Mucosa of gallbladder (tissue), 1 donor: Measurements from ENCODE around the gene PCSK9. TPM values are rescaled to one million over a fixed set of nuclear protein-coding genes. Genes with fewer than 3 reads are reported as not detected.

Experiments
- DNase-seq: peaks from one replicate; pipeline ENCODE4 v3.0.0-alpha.2; 2020; ENCODE audit warnings: low spot score
- total RNA-seq: library from RNA; stranded (reverse); gene quantifications from one replicate; pipeline ENCODE4 v1.2.1, GENCODE V29; 2021
- donor health status: DM: no; HTN: no; CAD: no.

Gene PCSK9
- total RNA-seq, 1 donor from 2014 or later = 10.2 TPM

DNA sequence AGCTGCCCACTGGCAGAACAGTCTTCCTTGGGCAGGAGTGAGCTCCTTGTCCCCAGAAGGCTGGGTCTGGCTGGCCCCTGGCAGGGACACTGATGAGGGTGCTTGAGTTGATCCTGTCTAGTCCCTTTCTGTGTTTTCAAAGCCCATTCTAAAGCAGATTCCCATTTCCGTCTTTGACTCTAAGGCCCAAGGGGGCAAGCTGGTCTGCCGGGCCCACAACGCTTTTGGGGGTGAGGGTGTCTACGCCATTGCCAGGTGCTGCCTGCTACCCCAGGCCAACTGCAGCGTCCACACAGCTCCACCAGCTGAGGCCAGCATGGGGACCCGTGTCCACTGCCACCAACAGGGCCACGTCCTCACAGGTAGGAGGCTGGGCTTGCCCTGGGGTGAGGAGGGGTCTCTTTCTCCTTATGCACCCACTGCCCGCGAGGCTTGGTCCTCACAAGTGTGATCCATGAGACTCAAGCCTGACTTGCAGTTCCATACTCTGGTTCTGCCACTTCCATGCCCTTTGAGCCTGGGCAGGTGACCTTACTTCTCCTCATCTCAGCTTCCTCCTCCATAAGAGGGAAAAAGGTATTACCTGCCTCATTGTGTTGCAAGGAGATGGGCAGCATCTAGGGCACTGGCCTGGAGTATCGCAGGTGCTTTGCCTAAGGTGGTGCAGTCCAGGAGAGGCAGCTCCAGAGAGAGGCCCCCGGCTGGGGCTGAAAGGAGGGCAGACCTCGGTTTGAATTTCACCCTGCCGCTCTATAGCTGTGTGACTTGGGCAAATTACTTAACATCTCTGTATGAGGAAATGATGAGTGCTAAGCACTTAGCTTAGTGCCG lies 20.2 kb downstream of the PCSK9 start:
- no peak for DNase-seq

DNA sequence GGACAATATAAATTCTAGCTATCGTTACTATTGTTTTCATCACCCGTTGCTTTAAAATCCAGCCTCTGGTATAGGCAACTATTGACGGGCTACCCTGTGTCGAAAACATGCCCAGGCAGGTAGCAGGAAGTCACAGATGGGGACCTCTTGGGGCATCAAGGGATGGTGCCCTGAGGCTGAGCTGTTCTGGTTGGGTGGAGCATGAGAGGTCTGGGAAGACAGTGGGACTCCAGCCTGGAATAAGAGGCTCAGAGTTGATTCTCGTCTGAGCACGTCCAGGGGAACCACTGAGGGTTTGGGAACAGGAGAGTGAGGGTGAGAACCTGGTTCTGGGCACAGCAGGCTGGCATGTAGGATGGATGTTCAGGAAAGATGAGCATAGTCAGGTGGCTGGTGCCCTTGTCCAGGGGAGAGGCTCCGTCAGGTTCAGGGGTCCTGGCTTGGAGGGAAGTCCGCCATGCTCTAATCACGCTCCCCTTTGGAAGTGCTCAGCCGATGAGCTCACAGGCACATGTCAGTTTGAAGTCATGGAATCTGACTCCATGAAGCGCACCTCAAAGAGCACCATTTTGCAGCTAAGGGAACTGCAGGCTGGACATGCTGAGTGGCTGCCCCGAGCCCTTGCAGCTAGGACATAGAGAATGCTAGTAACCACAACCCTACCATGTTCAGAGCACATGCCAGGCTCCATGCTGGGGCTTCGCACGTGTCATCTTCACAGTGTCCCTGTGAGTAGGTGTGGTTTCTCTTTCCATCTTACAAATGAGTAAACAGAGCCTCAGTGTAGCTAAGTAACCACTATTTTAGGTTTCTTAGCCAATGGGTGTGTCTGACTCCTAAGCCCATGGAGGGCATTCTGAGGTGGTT lies 21.0 kb downstream of the PCSK9 start:
- no peak for DNase-seq

DNA sequence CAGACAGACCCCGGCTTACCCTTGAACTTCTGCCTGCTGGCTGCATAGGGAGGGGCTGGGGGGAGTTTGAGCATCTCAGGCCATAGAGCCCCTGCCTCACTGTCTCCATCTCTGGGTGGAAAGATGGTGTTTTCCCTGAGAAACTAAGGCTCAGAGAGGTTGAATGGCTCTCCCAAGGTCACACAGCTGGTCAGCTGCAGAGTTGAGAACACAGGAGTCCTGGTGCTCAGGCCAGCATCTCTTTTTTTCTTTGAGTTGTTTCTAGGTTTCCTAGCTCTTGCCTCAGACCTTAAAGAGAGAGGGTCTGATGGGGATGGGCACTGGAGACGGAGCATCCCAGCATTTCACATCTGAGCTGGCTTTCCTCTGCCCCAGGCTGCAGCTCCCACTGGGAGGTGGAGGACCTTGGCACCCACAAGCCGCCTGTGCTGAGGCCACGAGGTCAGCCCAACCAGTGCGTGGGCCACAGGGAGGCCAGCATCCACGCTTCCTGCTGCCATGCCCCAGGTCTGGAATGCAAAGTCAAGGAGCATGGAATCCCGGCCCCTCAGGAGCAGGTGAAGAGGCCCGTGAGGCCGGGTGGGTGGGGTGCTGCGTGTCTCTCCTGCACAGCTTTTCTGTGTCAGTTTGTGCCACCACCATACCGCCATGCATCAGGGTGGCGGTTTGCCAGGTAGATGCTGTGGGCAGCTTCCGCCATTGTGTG lies 21.8 kb downstream of the PCSK9 start:
- DNase-seq = no peak

DNA sequence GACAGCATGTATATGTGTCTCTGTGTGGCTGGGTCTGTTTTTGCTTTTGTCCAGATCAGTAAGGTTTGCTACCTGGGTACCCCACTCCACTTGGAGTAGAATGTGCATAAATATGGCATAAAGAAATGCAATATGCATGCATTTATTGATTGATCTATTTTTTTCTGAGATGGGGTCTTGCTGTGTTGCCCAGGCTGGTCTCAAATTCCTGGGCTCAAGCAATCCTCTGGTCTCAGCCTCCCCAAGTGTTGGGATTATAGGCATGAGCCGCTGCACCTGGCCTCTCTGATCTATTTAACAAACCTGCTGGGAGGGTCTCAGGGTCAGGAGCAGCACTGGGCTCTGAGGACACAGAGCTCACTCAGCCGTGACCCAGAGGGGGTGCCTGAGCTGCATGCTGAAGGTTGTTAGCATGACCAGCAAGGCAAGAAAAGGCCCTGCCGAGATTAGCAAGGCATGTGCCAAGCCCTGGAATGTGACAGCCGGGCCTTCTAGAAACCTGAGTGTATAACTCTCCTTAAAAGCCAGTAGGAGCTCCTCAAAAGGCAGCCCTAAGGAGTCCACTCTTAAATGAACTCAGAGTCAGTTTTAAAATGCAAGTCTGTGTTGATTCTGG lies 22.5 kb downstream of the PCSK9 start:
- DNase-seq = no peak

DNA sequence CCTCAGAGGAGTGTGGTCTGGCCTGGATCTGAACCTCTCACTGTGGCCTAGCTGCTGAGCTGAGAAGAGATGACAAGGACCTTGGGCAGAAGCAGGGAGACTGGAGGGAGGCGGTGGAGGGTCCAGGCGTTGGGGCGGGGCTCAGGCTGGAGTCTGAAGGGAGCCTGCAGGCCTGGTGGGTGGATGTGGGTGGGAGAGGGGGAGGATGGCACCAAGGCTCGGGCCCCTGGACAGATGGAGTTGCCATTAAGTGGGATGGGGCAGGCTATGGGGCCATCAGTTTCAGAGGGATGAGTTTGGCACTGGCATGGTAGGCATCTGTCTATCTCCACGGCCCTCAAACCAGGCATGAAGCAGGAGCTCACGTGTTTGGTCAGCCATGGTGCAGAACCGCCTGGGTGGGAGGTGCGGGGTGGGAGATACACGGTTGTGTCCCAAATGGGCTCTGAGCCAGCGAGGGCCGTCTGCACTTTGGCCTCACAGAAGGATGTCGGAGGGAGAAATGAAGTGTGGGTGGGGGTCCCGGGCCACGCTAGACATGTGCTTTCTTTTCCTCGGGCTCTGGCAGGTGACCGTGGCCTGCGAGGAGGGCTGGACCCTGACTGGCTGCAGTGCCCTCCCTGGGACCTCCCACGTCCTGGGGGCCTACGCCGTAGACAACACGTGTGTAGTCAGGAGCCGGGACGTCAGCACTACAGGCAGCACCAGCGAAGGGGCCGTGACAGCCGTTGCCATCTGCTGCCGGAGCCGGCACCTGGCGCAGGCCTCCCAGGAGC lies 23.6 kb downstream of the PCSK9 start:
- DNase-seq = no peak

DNA sequence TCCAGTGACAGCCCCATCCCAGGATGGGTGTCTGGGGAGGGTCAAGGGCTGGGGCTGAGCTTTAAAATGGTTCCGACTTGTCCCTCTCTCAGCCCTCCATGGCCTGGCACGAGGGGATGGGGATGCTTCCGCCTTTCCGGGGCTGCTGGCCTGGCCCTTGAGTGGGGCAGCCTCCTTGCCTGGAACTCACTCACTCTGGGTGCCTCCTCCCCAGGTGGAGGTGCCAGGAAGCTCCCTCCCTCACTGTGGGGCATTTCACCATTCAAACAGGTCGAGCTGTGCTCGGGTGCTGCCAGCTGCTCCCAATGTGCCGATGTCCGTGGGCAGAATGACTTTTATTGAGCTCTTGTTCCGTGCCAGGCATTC lies 24.2 kb downstream of the PCSK9 start:
- no peak for DNase-seq

DNA sequence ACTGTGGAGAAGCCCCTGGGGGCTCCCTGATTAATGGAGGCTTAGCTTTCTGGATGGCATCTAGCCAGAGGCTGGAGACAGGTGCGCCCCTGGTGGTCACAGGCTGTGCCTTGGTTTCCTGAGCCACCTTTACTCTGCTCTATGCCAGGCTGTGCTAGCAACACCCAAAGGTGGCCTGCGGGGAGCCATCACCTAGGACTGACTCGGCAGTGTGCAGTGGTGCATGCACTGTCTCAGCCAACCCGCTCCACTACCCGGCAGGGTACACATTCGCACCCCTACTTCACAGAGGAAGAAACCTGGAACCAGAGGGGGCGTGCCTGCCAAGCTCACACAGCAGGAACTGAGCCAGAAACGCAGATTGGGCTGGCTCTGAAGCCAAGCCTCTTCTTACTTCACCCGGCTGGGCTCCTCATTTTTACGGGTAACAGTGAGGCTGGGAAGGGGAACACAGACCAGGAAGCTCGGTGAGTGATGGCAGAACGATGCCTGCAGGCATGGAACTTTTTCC lies 24.8 kb downstream of the PCSK9 start:
- DNase-seq = no peak

DNA sequence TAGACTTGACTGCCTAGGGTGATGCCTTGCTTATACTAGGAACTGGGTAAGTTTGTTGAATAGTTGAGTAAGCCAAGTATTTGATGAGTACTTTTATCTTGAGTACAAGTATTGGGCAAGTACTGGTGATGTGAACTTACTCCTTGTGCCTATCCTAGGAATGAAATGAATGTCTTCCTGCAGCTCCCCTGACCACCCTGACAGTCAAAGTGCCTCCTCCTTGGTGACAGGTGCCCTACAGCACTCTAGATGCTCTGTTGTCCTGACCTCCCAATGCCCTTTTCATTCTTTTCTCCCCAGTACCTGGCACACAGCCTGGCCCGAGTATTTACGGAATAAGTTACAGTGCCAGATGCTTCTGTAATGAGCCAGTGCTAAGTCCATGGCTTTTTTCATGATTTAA lies 25.5 kb downstream of the PCSK9 start:
- DNase-seq = peak; percentile 50

DNA sequence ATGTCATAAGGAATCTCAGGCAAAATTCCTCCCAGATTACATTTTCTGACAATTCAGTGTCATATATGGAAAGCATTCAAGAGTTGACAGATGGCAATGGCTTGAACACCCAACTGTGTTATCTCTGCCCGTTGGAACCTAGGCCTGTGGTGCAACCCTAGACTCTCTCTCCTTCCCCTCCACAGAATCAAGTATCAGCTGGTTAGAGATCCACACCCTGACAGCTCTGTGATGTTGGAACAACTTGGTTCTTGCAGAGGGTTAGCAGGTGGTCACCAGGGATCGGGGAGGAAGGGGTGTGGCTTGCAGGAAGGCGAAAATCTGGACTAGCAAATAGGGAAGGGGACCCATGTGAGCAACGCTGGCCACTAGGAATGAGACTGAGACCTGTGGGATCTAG lies 26.3 kb downstream of the PCSK9 start:
- DNase-seq = no peak

DNA sequence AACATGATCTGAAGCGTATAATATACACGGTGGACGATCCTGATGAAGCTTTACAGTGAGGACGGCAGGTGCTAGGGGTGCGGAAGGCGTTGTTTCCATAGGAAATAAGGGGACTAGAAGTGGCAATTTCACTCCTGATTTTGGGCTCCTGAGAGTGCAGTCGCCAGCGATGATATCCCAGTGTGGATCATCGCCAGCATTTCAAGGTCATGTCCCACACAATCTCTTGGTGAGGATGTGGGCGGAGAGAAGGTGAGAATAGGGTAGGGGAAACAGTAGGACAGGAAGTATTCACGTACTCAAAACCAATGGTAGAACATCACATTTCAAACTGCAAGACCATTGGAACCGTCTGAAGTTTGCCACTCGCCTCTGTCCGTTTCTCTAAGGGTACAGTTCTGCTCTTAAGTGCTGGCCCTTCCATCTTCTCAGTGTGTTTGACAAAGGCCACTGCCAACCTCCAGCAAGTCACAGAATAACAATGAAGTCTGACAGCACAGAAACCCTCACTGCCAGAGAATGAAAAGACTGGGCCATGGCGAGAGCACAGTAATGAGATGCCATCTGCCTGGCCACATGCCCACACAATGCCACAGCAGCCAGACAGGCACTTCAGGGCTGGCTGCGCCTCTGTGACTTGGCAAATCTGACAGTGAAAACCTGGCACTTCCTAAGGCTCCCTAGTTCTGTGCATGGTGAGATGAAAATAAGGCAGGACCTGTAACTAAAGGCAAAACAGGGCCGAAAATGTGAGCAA lies 27.9 kb downstream of the PCSK9 start:
- DNase-seq = no peak

DNA sequence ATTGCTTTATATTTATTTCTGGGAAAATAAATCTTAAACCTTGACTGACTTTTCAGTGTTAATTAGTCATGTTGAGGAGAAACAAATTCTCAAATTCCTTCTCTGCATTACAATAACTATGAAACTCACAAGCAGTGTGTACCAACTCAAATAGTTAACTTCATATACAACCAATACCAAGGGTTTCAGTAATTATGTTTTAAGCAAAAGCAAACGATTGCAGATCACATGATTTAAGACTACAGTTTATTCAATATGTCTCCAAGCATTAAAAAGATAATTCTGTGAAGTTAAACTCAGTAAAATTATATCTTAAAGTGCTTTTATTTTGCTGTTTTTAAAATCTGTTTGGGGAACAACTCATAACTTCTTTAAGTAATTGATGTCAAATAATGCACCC lies 28.6 kb downstream of the PCSK9 start:
- DNase-seq = no peak

DNA sequence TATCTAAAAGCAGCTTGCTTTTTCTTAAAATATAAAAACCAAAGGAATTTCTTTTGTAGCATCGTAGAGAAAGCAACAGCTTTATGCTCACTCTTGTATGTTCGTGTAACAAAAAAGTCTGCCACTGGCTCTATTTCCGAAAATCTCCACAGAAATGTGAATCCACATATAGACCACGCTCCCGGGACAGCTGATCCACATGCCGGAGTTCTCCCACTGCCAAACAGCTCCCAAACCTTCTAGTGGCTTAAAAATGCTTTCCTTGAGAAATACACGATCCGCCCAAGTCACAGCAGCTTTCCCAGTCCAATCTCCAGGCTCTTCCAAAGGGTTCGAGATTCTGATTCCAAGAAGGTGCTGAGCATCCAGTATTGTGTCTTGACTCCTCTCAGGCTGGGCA lies 29.3 kb downstream of the PCSK9 start:
- DNase-seq = no peak

DNA sequence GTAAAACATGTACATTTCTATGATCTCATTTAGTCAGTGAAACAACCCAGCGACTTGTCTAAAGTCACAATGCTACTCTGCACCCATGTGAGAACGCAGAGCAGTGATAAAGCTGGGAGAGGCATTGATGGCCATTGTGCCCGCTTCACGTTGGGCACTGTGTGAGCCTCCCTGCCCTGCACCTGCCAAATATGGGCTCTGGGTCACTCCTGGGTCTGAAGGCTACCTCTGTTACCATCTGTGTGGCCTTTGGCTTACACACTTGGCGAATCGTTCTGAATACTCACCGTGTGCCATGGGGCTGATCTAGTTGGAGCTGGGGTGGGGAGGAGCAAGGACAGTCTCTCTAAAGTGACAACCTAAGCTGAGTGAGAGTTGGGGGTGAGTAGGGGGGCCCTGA lies 29.9 kb downstream of the PCSK9 start:
- DNase-seq = no peak

DNA sequence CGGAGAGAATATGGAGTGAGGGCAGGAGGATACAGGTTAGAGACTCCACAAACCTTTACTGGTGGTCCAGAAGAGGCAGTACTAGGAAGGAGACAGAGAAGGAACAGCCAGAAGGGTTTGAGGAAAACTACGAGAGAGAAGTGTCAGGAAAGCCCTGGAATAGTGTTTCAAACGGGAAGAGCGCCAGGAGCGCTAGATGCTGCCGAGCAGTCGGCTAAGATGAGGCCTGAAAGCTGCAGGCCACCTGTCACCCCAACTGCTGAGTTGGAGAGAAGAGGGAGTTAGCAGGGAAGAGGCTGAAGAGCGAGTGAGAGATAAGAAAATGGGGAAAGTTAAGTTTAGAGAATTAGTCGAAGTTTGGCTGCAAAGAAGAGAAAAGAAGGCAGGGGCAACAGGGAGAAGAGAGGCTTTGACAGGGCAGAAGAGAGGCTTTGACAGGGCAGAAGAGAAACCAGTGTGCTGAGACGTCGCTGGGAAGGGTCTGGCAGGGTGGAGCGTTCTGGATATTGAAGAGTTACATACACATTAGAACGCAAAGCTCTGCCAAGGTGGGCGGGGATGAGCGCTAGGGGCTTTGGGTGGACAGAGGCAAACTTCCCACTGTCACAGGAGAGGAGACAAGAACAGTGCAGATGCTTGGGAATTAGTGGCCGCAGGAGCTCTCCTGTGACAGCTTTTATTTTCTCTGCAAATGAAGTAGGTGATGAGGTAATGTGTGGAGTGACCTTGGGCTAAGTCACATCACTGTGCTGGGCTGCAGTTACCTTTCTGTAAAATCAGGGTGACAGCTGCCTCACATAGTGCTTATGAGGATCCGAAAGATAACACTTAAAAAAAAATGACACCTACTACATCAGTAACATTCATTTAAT lies 31.2 kb downstream of the PCSK9 start:
- no peak for DNase-seq

DNA sequence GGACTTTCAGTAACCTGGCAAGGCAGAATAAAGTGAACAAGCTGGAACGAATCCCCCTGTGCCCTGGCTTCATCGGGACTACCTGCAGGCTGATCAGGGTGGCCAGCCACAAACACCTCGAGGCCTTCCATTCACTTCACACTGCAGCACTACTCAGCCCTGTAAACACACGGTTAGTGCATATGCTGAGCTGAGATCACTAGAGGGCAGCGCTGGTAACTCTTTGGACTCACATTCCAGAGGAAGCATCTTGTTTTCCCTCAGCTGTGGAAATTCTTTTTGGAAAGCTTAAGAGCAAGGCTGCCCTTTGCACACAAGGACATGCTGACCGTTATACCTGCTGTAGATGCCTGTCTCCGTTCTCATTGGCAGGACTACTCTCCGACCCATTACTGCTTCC lies 32.1 kb downstream of the PCSK9 start:
- no peak for DNase-seq

DNA sequence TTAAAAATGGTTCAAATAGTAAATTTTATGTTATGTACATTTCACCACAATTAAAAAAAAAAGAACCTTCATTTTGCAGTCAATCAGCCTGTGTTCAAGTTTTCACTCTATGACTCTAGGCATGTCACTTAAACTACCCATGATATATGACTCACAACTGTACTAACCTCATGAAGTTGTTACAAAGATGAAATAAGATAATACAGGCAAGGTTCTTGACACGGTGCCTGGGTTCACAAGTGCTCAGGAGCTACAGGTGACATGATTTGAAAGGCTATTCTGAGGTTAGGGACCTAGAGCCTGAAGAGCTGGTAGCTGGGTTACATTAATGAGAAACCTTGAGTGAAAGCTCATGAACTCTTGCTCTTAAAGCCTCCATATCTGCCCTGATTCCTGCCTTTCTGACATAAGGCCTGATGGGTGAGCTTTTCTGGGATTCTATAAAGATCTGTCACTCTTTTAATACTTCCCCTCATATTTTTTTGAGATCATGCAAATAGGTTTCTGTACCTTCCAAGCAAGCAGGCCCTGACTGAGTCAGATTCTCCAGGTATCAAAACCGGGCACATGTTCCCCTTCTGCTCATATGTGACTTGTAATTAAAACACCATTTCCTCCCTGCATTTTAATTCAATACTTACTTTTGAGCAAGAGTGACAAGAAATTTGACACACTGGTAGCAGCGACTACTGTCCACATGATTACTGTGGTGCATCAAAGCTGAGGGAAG lies 34.0 kb downstream of the PCSK9 start:
- DNase-seq = no peak

DNA sequence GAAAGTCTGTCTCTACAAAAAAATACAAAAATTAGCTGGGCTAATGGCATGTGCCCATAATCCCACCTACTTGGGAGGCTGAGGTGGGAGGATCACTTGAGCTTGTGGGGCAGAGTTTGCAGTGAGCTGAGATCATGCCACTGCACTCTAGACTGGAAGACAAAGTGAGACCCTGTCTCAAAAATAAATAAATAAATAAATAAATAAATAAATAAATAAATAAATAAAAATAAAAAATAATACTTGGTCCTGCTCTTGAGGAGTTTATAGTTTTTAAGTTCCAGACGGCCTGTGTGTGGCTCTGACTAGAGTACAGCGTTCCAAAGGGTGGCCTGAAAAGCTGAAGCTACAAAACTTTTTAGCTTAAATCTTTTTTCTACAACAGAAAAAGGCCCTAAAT lies 35.1 kb downstream of the PCSK9 start:
- DNase-seq = no peak

DNA sequence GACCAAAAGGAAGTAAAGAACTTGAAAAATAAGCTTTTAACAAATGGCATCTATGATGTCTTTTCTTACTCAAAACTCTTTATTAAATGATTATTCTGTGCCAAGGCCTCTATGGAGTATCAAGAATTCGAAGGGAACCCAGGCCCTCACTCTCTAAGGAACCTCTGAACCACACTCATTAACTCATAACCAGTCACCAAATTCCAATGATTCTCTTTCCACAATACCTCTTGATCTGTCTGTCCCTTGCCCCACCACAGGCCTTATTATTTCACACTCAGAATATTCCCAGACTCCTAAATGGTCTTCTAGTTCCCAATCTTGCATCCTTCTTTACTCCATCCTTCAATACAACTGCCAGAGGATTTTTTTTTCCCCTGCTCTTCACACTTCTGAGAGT lies 37.0 kb downstream of the PCSK9 start:
- no peak for DNase-seq

DNA sequence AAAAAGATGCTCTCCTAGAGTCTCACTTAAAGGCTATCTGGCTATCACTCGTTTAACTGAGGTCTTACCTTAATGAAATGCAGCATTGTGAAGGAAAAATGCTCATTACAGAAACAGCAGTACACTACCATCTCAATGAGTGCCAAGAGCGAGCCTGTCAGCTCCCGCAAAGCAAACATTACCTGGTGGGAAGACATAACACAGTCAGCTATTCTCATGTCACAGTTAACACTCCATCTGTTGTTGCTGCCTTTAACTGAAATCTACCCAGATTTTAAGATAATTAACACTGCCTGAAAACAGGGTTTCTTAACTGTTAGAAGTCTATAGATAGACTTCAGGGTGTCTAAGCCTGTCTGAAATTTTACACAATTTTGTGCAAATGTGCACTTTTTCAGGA lies 39.1 kb downstream of the PCSK9 start:
- no peak for DNase-seq
